Measurements from ENCODE around the gene MACROD1.

The MACROD1 gene

GRCh38 chr11:64112771-64113461 is 53.0 kb downstream of the MACROD1 start:
- no peak for DNase-seq (ENCODE audit: low read depth)

- no peak for DNase-seq (ENCODE audit: low read depth)
Measured at GRCh38 chr11:64110465-64111375, 55.2 kb downstream of the MACROD1 start.

DNA sequence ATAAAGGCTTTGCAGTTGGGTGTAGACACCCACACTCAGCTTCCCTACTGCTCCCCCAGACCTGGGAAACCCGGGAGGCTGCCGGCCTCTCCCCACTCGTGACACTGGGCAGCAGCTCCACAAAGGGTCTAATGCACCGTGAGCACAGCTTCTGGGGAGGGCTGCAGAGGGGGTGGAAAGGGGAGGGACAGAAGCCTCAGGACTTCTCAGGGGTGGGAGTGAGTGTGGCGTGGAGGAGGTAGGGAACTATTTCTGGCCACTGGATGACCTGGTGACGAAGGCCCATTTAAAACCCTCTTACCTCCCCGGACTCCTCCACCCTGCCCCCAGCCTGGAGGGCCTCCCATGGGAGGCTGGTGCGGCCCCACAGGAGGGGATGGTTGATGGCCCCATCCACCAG is 56.6 kb downstream of the MACROD1 start:
- no peak for DNase-seq (ENCODE audit: low read depth)

GRCh38 chr11:64107303-64107702 is 58.6 kb downstream of the MACROD1 start:
- no peak for DNase-seq (ENCODE audit: low read depth)

DNA sequence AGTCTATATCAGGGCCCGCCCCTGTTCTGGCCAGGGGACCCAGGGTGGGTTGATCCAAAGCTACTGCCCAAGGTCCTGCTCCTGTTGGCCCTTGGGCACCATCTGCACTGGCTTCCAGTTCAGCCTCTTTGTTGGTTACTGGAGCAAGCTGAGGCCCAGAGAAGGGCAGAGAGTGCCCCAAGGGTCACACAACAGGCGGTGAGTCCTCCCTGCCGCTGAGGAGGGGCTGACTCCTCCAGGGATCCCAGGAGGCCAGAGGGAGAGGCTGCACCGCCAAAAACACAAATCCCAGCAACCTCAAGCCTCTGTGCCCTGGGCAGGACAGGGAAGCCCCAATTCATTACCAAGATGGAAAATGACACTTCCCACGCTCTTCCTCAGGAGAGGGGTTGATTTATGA is 61.3 kb downstream of the MACROD1 start:
- no peak for DNase-seq (ENCODE audit: low read depth)

DNA sequence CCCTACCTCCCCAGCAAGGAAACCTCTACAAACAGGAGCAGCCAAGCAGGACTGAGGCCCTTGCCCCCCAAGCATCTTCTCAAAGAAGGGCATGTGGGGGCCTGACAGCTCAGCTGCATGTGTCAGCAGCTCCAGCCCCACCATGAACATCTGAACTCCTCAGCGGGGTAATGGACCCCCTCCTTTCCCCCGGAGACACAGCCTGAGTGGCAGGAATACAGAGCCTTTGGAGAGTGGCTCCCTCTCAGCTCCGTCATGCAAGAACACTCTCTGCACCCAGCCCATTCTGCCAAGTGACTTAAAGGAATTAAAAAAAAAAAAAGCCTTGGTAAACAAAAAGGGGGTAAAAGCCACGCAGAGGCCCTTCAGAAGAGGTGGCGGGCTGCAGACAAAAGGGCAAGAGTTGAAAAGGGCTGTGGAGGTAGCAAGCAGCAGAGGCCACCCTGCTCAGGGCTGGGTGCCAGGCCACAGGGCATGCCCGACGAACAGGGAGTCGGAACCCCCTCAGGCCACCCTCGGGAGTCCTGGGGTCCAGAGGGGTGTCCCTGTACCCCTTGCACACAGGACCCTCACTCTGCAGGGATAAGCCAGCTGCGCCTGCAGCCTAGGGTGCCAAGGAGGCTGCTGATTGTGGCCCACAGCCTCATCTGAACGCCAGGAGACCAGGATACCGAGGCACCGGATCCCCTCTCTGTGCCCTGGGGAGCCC is 62.5 kb downstream of the MACROD1 start:
- DNase-seq (ENCODE audit: low read depth) = no peak

- DNase-seq (ENCODE audit: low read depth) = no peak
Measured at GRCh38 chr11:64102005-64102738, 63.7 kb downstream of the MACROD1 start.

GRCh38 chr11:64101461-64101860 is 64.5 kb downstream of the MACROD1 start:
- DNase-seq (ENCODE audit: low read depth) = no peak

DNA sequence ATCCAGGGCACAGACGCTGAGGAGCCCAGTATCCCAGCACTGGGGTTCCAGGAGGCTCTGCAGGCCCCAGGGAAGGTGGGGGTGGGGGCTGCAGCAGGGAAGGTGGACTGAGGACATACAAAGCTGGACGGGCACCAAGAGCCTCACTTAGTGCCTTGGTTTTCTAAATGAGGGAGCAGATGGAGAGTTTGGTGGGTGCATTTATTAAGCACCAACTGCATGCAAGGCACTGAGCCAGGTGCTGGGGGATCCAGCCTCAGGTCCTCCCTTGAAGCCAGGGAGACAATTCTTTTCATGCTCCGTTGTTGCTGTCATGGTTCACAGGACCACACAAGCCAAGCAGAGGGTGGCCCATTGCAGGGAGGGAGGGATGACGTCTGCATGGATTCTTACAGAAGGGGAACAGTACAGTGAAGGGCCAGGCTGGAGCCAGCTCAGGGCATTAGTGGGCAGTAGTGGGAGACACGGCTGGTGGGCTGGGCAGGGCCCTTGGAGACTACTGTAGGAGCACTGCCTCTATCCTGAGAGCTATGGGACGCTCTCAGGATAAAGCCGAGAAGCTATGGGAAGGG is 65.0 kb downstream of the MACROD1 start:
- DNase-seq (ENCODE audit: low read depth) = no peak

- no peak for DNase-seq (ENCODE audit: low read depth)
Measured at GRCh38 chr11:64100360-64100759, 65.6 kb downstream of the MACROD1 start.

DNA sequence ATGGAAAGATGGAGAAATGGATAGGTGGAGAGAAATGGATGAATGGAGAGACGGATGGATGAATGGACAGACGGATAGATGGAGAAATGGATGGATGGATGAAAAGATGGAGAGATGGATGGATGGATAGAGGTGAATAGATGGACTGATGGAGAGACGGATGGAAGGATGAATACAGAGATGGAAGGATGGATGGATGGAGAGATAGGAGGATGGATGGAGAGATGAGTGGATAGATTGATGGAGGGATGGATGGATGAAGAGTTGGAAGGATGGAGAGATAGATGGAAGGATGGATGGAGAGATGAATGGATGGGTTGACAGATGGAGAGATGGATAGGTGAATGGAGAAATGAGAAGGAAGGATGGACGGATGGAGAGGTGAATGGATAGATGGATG is 66.5 kb downstream of the MACROD1 start:
- DNase-seq (ENCODE audit: low read depth) = no peak

GRCh38 chr11:64098318-64098831 is 67.5 kb downstream of the MACROD1 start:
- DNase-seq (ENCODE audit: low read depth) = no peak

DNA sequence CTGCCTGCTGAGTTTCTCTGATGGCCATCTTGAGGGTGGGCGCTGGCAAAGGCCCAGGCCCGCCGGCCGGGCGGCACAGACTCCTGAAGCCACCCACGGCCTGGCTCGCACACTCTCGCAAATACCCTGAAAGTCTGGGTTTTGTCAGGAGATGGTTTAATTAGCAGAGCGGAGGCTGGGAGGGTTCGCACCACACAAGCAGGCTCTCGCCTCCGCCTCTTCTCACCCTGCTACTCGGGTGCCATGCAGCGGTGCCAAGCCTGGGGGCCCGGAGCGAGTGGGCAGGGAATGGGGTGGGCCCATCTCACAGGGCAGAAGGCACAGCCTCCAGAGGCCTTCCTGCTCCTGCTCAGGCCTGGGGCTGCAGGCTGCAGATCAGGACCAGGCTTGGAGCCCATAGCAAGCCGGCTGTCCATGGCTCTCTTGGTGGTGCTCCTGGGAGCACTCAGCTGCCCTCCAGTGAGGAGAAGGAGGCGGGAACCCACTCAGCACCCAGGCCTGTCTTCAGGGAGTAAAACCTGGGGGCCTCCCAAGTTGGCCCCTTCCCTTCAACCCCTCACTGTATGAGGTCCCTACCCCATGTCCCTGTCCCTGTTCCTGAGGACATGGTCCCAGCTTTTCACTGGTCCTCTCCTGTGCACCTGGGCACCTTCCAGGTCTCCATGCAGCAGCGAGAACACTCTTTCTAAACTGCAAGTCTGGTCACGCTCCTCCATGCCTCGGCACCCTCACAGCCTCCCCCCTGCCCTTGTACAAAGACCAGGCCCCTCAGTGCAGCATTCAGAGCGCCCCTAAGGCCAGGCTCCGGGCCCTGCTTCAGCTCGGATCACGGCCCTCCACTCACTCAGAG is 68.2 kb downstream of the MACROD1 start:
- DNase-seq (ENCODE audit: low read depth) = no peak

DNA sequence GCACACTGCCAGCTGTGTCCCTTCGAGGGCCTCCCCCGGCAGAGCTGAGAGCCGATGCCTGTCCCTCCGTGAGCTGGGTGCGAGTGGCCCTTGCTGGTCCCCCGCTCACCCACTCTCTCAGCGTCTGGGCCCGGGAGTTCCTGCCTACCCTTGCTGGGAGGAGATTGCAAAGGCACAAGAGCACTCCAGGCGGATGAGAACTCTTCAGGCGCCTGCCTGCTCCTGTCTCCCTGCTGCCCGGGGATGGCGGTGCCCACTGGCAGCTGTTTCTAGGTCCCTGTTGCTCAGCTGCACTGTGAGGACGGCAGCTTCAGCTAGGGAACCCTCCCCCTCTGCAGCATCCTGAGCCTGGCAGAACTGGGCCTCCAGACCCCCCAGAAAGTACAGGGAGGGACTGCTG is 69.1 kb downstream of the MACROD1 start:
- no peak for DNase-seq (ENCODE audit: low read depth)

GRCh38 chr11:64095949-64096348 is 70.0 kb downstream of the MACROD1 start:
- DNase-seq (ENCODE audit: low read depth) = no peak

DNA sequence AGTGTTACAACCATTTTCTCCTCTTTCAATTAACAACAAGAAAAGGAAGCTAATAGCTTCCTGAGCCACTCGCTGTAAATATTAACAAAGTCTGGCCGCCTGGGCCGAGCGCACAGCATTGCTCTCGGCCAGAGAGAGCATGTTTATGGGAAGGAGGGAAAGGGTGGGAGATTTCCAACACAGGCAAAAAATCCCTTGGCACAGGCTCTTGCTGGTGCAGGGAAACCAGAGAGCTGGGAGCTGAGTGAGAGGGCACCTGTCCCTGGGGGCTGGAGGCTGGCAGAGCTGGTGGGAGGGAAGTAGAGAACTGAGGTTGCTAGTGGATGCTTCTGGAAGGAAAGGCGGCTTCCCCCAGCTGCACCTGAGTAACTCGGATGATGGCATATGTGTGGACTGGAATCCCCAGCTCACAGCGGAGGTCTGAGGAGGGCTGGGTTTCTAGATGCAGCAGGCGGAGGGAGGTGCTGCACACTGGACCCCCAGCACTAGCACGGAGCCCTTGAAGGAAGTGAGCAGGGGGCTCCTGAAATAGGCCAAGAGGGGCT is 70.6 kb downstream of the MACROD1 start:
- DNase-seq (ENCODE audit: low read depth) = no peak

GRCh38 chr11:64094463-64095260 is 71.3 kb downstream of the MACROD1 start:
- DNase-seq (ENCODE audit: low read depth) = no peak

DNA sequence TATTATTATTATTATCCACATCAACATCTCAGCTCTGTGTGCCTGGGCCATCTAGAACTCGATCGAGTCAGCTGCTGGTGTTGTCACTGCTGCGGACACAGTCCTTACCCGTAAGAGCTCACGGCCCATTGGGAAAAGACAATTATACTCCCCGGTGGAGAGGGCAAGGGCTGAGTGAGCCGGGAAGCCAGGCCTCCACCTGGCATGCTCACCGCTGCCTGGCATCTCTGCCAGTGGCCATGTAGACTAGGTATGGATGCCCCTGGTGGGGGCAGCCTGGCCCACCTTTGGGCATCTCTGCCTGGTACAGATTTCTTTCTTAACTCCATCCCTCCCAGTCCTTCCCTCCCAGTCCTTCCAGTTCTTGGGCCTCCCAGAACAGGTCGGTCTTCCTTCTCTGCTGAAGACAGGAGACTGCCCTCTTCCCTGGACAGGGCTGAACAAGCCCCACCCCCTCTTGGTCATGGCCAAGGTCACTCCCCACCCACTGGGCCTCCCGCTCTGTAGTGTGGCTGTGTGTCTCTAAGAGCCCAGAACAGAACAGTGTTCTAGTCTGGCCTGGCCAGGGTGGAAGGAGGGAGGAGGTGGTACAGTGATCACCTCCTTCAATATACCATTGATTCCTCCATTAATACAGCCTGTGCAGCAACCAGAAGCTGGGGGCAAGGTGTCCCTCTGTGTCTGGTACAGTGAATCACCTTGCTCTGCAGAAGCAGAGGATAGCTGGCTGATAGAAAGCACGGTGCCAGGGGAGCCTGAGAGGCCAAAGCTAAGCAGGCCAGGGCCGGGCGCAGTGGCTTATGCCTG is 72.5 kb downstream of the MACROD1 start:
- no peak for DNase-seq (ENCODE audit: low read depth)

GRCh38 chr11:64092761-64093136 is 73.2 kb downstream of the MACROD1 start:
- DNase-seq (ENCODE audit: low read depth) = no peak

Data from stimulated activated CD8-positive, alpha-beta memory T cell treated with anti-CD3 and anti-CD28 coated beads, Interleukin-15, amount 100 ng/mL, for 24 hours (primary cell).